HEK293 (cell line): ENCODE results near the gene PLEKHA6.

Experiments
- PRDM1 ChIP-seq: fragments of 450-650 bp; formaldehyde crosslinking; IDR thresholded peaks from 2 replicates; pipeline ENCODE4; 2016; ENCODE audit warnings: missing biosample characterization, missing genetic modification characterization
- REPIN1 ChIP-seq: fragments of 450-650 bp; formaldehyde crosslinking; IDR thresholded peaks from 2 replicates; pipeline ENCODE4 v1.5.1; 2017; ENCODE audit warnings: missing biosample characterization, missing genetic modification characterization, low read depth
- ZBTB7A ChIP-seq: fragments of 450-650 bp; formaldehyde crosslinking; IDR thresholded peaks from 2 replicates; pipeline ENCODE4 v1.5.1; 2016; ENCODE audit warnings: low read depth, missing biosample characterization, missing genetic modification characterization
- ZNF114 ChIP-seq: fragments of 450-650 bp; formaldehyde crosslinking; IDR thresholded peaks from 2 replicates; pipeline ENCODE4 v1.5.0; 2017; ENCODE audit warnings: missing biosample characterization, missing genetic modification characterization
- ZNF16 ChIP-seq: fragments of 450-650 bp; formaldehyde crosslinking; IDR thresholded peaks from 2 replicates; pipeline ENCODE4 v1.5.1; 2016; ENCODE audit warnings: low read depth, missing biosample characterization, missing genetic modification characterization
- ZNF169 ChIP-seq: fragments of 450-650 bp; formaldehyde crosslinking; IDR thresholded peaks from 2 replicates; pipeline ENCODE4 v1.5.1; 2016; ENCODE audit warnings: missing biosample characterization, missing genetic modification characterization
- ZSCAN30 ChIP-seq: fragments of 450-650 bp; IDR thresholded peaks from 2 replicates; pipeline ENCODE4 v1.5.1; 2018; ENCODE audit warnings: missing biosample characterization, mild to moderate bottlenecking, missing genetic modification characterization, moderate library complexity
- TF ChIP-seq, protein P1 (sequence below): fragments of 450-650 bp; formaldehyde crosslinking; IDR thresholded peaks from 2 replicates; pipeline ENCODE4 v1.5.1; 2016; ENCODE audit warnings: missing biosample characterization, missing genetic modification characterization
- TF ChIP-seq, protein P2 (sequence below): fragments of 450-650 bp; formaldehyde crosslinking; IDR thresholded peaks from 2 replicates; pipeline ENCODE4 v1.5.1; 2016; ENCODE audit warnings: missing biosample characterization, missing genetic modification characterization
- TF ChIP-seq, protein P3 (sequence below): fragments of 450-650 bp; formaldehyde crosslinking; IDR thresholded peaks from 2 replicates; pipeline ENCODE4 v1.5.1; 2016; ENCODE audit warnings: missing biosample characterization, missing genetic modification characterization, low read depth
- TF ChIP-seq, protein P4 (sequence below): fragments of 450-650 bp; formaldehyde crosslinking; IDR thresholded peaks from 2 replicates; pipeline ENCODE4 v1.5.1; 2017; ENCODE audit warnings: missing biosample characterization, missing genetic modification characterization
- TF ChIP-seq, protein P5 (sequence below): IDR thresholded peaks from 2 replicates; pipeline ENCODE4 v1.6.1; 2011; ENCODE audit warnings: mild to moderate bottlenecking, low read depth, low read length, borderline replicate concordance

DNA sequence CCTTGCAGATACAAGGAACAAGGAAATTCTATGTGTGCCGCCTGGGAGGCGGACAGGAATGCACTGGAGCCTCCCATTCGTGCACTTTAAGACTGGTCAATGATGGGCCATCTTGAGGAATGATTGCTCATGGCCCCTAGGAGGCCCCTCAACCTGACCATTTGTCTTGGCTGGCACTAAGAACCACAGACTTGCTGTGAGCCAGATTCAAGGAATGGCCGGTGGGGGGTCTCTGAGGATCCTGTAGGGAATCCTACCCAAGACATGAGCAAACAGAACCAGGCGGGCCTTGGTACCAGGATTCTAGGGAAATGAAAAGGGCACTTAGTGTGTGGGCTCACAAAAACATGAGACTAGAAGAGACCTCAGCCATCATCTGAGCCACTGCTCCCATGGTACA lies 117.8 kb downstream of the PLEKHA6 start:
- TF ChIP-seq, protein P1, sequence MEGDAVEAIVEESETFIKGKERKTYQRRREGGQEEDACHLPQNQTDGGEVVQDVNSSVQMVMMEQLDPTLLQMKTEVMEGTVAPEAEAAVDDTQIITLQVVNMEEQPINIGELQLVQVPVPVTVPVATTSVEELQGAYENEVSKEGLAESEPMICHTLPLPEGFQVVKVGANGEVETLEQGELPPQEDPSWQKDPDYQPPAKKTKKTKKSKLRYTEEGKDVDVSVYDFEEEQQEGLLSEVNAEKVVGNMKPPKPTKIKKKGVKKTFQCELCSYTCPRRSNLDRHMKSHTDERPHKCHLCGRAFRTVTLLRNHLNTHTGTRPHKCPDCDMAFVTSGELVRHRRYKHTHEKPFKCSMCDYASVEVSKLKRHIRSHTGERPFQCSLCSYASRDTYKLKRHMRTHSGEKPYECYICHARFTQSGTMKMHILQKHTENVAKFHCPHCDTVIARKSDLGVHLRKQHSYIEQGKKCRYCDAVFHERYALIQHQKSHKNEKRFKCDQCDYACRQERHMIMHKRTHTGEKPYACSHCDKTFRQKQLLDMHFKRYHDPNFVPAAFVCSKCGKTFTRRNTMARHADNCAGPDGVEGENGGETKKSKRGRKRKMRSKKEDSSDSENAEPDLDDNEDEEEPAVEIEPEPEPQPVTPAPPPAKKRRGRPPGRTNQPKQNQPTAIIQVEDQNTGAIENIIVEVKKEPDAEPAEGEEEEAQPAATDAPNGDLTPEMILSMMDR (tag by site-specific recombination): no peak
- TF ChIP-seq, protein P2, sequence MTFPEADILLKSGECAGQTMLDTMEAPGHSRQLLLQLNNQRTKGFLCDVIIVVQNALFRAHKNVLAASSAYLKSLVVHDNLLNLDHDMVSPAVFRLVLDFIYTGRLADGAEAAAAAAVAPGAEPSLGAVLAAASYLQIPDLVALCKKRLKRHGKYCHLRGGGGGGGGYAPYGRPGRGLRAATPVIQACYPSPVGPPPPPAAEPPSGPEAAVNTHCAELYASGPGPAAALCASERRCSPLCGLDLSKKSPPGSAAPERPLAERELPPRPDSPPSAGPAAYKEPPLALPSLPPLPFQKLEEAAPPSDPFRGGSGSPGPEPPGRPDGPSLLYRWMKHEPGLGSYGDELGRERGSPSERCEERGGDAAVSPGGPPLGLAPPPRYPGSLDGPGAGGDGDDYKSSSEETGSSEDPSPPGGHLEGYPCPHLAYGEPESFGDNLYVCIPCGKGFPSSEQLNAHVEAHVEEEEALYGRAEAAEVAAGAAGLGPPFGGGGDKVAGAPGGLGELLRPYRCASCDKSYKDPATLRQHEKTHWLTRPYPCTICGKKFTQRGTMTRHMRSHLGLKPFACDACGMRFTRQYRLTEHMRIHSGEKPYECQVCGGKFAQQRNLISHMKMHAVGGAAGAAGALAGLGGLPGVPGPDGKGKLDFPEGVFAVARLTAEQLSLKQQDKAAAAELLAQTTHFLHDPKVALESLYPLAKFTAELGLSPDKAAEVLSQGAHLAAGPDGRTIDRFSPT (tag by site-specific recombination): no peak
- TF ChIP-seq REPIN1 (no peak), ZBTB7A (tag by site-specific recombination) (no peak), PRDM1 (tag by site-specific recombination) (no peak), ZNF16 (no peak), ZNF169 (tag by site-specific recombination) (no peak), ZNF114 (no peak), ZSCAN30 (tag by site-specific recombination) (no peak)
- TF ChIP-seq, protein P3, sequence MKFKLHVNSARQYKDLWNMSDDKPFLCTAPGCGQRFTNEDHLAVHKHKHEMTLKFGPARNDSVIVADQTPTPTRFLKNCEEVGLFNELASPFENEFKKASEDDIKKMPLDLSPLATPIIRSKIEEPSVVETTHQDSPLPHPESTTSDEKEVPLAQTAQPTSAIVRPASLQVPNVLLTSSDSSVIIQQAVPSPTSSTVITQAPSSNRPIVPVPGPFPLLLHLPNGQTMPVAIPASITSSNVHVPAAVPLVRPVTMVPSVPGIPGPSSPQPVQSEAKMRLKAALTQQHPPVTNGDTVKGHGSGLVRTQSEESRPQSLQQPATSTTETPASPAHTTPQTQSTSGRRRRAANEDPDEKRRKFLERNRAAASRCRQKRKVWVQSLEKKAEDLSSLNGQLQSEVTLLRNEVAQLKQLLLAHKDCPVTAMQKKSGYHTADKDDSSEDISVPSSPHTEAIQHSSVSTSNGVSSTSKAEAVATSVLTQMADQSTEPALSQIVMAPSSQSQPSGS (tag by site-specific recombination): no peak
- TF ChIP-seq, protein P4, sequence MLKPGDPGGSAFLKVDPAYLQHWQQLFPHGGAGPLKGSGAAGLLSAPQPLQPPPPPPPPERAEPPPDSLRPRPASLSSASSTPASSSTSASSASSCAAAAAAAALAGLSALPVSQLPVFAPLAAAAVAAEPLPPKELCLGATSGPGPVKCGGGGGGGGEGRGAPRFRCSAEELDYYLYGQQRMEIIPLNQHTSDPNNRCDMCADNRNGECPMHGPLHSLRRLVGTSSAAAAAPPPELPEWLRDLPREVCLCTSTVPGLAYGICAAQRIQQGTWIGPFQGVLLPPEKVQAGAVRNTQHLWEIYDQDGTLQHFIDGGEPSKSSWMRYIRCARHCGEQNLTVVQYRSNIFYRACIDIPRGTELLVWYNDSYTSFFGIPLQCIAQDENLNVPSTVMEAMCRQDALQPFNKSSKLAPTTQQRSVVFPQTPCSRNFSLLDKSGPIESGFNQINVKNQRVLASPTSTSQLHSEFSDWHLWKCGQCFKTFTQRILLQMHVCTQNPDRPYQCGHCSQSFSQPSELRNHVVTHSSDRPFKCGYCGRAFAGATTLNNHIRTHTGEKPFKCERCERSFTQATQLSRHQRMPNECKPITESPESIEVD (tag by site-specific recombination): no peak
- TF ChIP-seq, protein P5, sequence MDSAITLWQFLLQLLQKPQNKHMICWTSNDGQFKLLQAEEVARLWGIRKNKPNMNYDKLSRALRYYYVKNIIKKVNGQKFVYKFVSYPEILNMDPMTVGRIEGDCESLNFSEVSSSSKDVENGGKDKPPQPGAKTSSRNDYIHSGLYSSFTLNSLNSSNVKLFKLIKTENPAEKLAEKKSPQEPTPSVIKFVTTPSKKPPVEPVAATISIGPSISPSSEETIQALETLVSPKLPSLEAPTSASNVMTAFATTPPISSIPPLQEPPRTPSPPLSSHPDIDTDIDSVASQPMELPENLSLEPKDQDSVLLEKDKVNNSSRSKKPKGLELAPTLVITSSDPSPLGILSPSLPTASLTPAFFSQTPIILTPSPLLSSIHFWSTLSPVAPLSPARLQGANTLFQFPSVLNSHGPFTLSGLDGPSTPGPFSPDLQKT: no peak
